SK-N-MC (cell line): ENCODE results near the gene ITIH3.

Experiments used
- EZH2 ChIP-seq: fragments of 200-600 bp; sonication (generic); IDR thresholded peaks from one replicate; pipeline ENCODE4 v1.6.1; 2017; ENCODE audit warnings: antibody characterized with exemption
- POLR2AphosphoS5 ChIP-seq: IDR thresholded peaks from 2 replicates; pipeline ENCODE4 v1.6.1; 2012; ENCODE audit warnings: mild to moderate bottlenecking, low read depth, low read length, borderline replicate concordance

GRCh38 chr3:52829482-52829881 lies 34.9 kb downstream of the ITIH3 start:
- TF ChIP-seq POLR2AphosphoS5 (no peak), EZH2 (no peak)
